SK-N-MC (cell line): ENCODE measurements around the gene POLA1.

Experiments used
- DNase-seq: peaks from one replicate; pipeline ENCODE4 v3.0.0-alpha.2; 2011; ENCODE audit warnings: low read depth, low spot score
- H3K27ac ChIP-seq: fragments of 200-600 bp; sonication (generic); 2 replicates; pipeline ENCODE4 v1.5.1; 2016; ENCODE audit warnings: mixed run types
- H3K36me3 ChIP-seq: fragments of 200-600 bp; sonication (generic); 2 replicates; pipeline ENCODE4 v1.6.1; 2017; ENCODE audit warnings: antibody characterized with exemption, low read length, mixed read lengths; ENCODE audit not compliant: insufficient read depth
- H3K4me3 ChIP-seq: fragments of 200-600 bp; sonication (generic); 2 replicates; pipeline ENCODE4 v1.5.1; 2016
- H3K9ac ChIP-seq: fragments of 200-600 bp; sonication (generic); 2 replicates; pipeline ENCODE4 v1.8.0; 2017; ENCODE audit warnings: mixed run types, mixed read lengths; ENCODE audit not compliant: insufficient read length
- H3K9me3 ChIP-seq: fragments of 200-600 bp; sonication (generic); 2 replicates; pipeline ENCODE4 v1.6.1; 2017; ENCODE audit warnings: low read depth, mild to moderate bottlenecking, antibody characterized with exemption, low read length, moderate library complexity, mixed read lengths
- EZH2 ChIP-seq: fragments of 200-600 bp; sonication (generic); IDR thresholded peaks from one replicate; pipeline ENCODE4 v1.6.1; 2017; ENCODE audit warnings: antibody characterized with exemption
- FOXP2 ChIP-seq: optimal IDR thresholded peaks from 2 replicates; pipeline ENCODE3; 2011; ENCODE audit warnings: mild to moderate bottlenecking, moderate library complexity; ENCODE audit not compliant: insufficient read depth; ENCODE audit errors: extremely low read length, control extremely low read depth
- POLR2AphosphoS5 ChIP-seq: IDR thresholded peaks from 2 replicates; pipeline ENCODE4 v1.6.1; 2012; ENCODE audit warnings: mild to moderate bottlenecking, low read depth, low read length, borderline replicate concordance

Gene POLA1

GRCh38 chrX:24870143-24870542 lies 176.4 kb downstream of the POLA1 start:
- TF ChIP-seq FOXP2 (no peak), POLR2AphosphoS5 (no peak), EZH2 (no peak)
- Histone ChIP-seq H3K27ac (no peak overlapping the region), H3K9me3 (no peaks in the 10 kb centered on the region), H3K4me3 (no peak overlapping the region), H3K36me3 (0 out of 2 replicates have a peak, but pooled peaks cover 2% of the 10 kb centered on the region), H3K9ac (no peak overlapping the region)
- no peak for DNase-seq

- H3K9ac ChIP-seq = no peak overlapping the region
- no peak overlapping the region for H3K4me3 ChIP-seq
- no peak overlapping the region for H3K27ac ChIP-seq
- TF ChIP-seq EZH2 (no peak), POLR2AphosphoS5 (no peak)
- no peaks in the 10 kb centered on the region for H3K36me3 ChIP-seq
- no peak for DNase-seq
- no peaks in the 10 kb centered on the region for H3K9me3 ChIP-seq
Measured at GRCh38 chrX:24874604-24875247, 181.0 kb downstream of the POLA1 start.

GRCh38 chrX:24876530-24877287 lies 183.0 kb downstream of the POLA1 start:
- H3K9me3 ChIP-seq = no peaks in the 10 kb centered on the region
- TF ChIP-seq EZH2 = no peak
- no peak for TF ChIP-seq FOXP2
- TF ChIP-seq POLR2AphosphoS5 = no peak
- no peak overlapping the region for H3K27ac ChIP-seq
- no peaks in the 10 kb centered on the region for H3K36me3 ChIP-seq
- no peak overlapping the region for H3K9ac ChIP-seq
- DNase-seq = no peak
- H3K4me3 ChIP-seq = no peak overlapping the region

- Histone ChIP-seq H3K36me3 (no peaks in the 10 kb centered on the region), H3K27ac (no peak overlapping the region), H3K9me3 (no peaks in the 10 kb centered on the region), H3K4me3 (no peak overlapping the region), H3K9ac (no peak overlapping the region)
- no peak for DNase-seq
- TF ChIP-seq EZH2 (no peak), POLR2AphosphoS5 (no peak)
Measured at GRCh38 chrX:24877288-24877664, 183.6 kb downstream of the POLA1 start.

- no peak overlapping the region for H3K27ac ChIP-seq
- no peak overlapping the region for H3K9ac ChIP-seq
- no peaks in the 10 kb centered on the region for H3K9me3 ChIP-seq
- no peak overlapping the region for H3K4me3 ChIP-seq
- TF ChIP-seq POLR2AphosphoS5 (no peak), FOXP2 (no peak), EZH2 (no peak)
- H3K36me3 ChIP-seq = no peaks in the 10 kb centered on the region
- no peak for DNase-seq
Measured at GRCh38 chrX:24877854-24878650, 184.3 kb downstream of the POLA1 start.

- Histone ChIP-seq H3K4me3 (no peak overlapping the region), H3K9me3 (no peaks in the 10 kb centered on the region), H3K36me3 (no peaks in the 10 kb centered on the region), H3K9ac (no peak overlapping the region), H3K27ac (no peak overlapping the region)
- DNase-seq = no peak
- TF ChIP-seq POLR2AphosphoS5 (no peak), EZH2 (no peak), FOXP2 (no peak)
Measured at GRCh38 chrX:24879679-24880078, 186.0 kb downstream of the POLA1 start.

- Histone ChIP-seq H3K36me3 (peaks cover 17% of the 10 kb centered on the region), H3K4me3 (no peak overlapping the region), H3K9me3 (no peaks in the 10 kb centered on the region), H3K9ac (no peak overlapping the region), H3K27ac (no peak overlapping the region)
- TF ChIP-seq EZH2 (no peak), POLR2AphosphoS5 (no peak), FOXP2 (no peak)
- no peak for DNase-seq
Measured at GRCh38 chrX:24886916-24887315, 193.2 kb downstream of the POLA1 start.

GRCh38 chrX:24890677-24891076 lies 197.0 kb downstream of the POLA1 start:
- DNase-seq = no peak
- Histone ChIP-seq H3K9ac (no peak overlapping the region), H3K9me3 (no peaks in the 10 kb centered on the region), H3K36me3 (peaks cover 36% of the 10 kb centered on the region), H3K27ac (no peak overlapping the region), H3K4me3 (no peak overlapping the region)
- TF ChIP-seq POLR2AphosphoS5 = no peak
- TF ChIP-seq EZH2 = no peak
- no peak for TF ChIP-seq FOXP2
